Activated T-cell treated with anti-CD3 and anti-CD28 coated beads, Interleukin-2, amount 50 U/mL, for 4 hours (primary cell): ENCODE data around the gene ZFR2. TPM values are rescaled to one million over a fixed set of nuclear protein-coding genes. Genes with fewer than 3 reads are reported as not detected.

ENCODE experiments used
- ATAC-seq, 2 donors: fragments of 200-7000 bp; cut with Tn5 transposase; one replicate each; pipeline ENCODE4 v1.10.0; 2021
- DNase-seq: peaks from one replicate; pipeline ENCODE4 v3.0.0-alpha.2; 2020
- H3K27me3 Mint-ChIP-seq: one replicate; pipeline ENCODE4 v1.8.0; 2021; ENCODE audit warnings: low read depth, mixed read lengths
- H3K36me3 Mint-ChIP-seq: one replicate; pipeline ENCODE4 v1.8.0; 2022; ENCODE audit warnings: mixed read lengths; ENCODE audit not compliant: insufficient read depth
- H3K4me1 Mint-ChIP-seq: one replicate; pipeline ENCODE4 v1.8.0; 2021; ENCODE audit warnings: low read depth, mixed read lengths
- H3K4me3 Mint-ChIP-seq: one replicate; pipeline ENCODE4 v1.8.0; 2021; ENCODE audit warnings: mild to moderate bottlenecking, moderate library complexity, mixed read lengths
- H3K9me3 Mint-ChIP-seq: one replicate; pipeline ENCODE4 v1.8.0; 2021; ENCODE audit warnings: mixed read lengths
- total RNA-seq, 3 donors: library from RNA; stranded (reverse); gene quantifications; one replicate each; pipeline ENCODE4 v1.2.1, GENCODE V29; 2021

Gene ZFR2
- total RNA-seq, 3 donors from 2014 or later = 0.53 to 1.1 (median 0.90) TPM

DNA sequence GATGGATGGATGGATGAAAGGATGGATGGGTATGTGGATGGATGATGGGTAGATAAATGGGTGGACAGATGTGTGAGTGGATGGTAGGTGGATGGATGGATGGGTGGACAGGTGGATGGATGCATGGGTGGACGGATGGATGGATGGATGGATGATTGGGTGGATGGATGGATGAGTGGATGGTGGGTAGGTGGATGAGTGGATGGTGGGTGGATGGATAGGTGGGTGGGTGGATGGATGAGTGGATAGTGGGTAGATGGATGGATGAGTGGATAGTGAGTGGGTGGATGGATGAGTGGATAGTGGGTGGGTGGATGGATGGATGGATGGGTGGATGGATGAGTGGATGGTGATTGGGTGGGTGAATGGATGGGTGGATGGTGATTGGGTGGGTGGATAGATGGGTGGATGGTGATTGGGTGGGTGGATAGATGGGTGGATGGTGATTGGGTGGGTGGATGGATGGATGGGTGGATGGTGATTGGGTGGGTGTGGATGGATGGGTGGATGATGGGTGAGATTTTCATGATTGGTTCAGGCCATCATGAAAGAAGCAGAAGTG lies 92.3 kb downstream of the ZFR2 start:
- Mint-ChIP-seq H3K4me3 (no peak overlapping the region), H3K27me3 (no peaks in the 10 kb centered on the region), H3K4me1 (no peaks in the 10 kb centered on the region), H3K9me3 (peaks cover 3% of the 10 kb centered on the region), H3K36me3 (no peaks in the 10 kb centered on the region)
- DNase-seq (no peak), ATAC-seq (no peak)

DNA sequence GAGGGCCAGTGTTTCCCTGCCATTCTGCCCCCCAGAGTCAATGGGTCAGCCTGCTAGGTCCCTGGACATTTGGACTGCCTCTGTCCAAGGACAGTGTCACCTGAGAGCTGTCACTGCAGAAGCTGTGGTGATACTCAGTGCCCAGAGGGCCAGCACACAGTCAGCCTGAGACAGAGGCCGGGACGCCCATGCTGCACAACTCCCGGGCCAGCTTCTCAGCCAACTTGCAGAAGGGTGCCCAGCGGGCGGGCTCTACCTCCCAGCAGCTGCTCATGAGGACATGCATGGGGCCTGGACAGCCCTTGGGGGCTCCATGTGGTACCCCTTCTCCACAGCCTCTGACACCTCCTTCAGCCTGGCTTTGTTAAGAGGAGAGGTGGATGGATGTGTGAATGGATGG lies 93.0 kb downstream of the ZFR2 start:
- Mint-ChIP-seq H3K4me3 (no peak overlapping the region), H3K4me1 (no peaks in the 10 kb centered on the region), H3K36me3 (no peaks in the 10 kb centered on the region), H3K9me3 (no peaks in the 10 kb centered on the region), H3K27me3 (no peaks in the 10 kb centered on the region)
- DNase-seq = no peak
- no peak for ATAC-seq

DNA sequence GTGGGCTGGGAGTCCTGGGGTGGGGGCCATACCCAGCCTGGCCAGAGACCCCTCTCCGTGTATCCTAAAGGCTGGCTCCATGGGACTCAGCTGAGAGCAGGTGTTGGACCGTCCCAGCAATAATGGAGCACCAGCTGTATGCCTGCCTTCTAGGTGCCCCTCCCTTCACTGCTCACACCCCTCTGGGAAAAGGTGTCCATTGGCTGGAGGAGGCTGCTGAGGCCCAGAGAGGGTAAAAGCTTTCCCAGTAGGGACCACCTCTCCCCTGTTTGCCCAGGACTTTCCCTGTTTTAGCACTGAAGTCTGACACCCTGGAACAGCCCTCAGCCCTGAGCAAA lies 93.5 kb downstream of the ZFR2 start:
- Mint-ChIP-seq H3K4me1 (no peaks in the 10 kb centered on the region), H3K36me3 (no peaks in the 10 kb centered on the region), H3K9me3 (no peaks in the 10 kb centered on the region), H3K4me3 (no peak overlapping the region), H3K27me3 (no peaks in the 10 kb centered on the region)
- DNase-seq (no peak), ATAC-seq (no peak)

DNA sequence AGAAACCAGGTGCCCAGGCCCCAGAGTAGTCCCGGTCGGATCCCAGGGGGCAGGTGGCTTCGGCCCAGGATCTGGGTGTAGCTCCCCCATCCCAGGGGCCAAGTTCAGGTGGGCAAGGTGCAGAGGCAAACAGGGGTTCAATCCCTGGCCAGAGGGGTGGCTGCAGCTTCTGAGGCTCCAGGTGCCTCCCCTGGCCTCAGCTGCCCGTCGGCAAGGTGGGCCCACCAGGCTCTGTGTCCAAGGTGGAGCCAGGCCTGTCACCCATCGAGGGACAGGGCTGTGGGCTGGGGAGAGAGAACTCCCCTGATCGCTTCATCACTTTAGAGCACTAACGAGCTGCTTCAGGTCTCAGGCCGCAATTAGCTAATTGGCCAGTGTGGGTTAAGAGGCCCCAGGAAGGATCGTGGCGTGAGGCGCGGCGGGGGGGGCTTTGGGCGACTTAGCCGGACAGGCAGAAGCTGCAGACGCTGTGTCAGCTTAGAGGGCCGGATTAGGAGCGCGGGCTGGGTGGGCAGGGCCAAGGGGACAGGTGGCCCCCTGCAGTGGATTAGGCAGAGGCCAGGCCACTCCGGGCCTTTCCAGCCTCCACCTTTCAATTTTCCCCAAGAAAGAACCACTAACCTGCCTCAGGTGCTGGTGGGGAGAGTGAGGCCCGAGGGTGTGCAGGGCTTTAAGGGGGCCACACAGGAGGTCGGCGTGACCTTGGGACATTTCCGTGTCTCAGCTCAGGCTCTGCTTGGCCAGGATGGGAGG lies 94.0 kb downstream of the ZFR2 start:
- H3K4me3 Mint-ChIP-seq = no peak overlapping the region
- H3K9me3 Mint-ChIP-seq = no peaks in the 10 kb centered on the region
- ATAC-seq = no peak
- no peak for DNase-seq
- H3K36me3 Mint-ChIP-seq = no peaks in the 10 kb centered on the region
- no peaks in the 10 kb centered on the region for H3K27me3 Mint-ChIP-seq
- no peaks in the 10 kb centered on the region for H3K4me1 Mint-ChIP-seq

DNA sequence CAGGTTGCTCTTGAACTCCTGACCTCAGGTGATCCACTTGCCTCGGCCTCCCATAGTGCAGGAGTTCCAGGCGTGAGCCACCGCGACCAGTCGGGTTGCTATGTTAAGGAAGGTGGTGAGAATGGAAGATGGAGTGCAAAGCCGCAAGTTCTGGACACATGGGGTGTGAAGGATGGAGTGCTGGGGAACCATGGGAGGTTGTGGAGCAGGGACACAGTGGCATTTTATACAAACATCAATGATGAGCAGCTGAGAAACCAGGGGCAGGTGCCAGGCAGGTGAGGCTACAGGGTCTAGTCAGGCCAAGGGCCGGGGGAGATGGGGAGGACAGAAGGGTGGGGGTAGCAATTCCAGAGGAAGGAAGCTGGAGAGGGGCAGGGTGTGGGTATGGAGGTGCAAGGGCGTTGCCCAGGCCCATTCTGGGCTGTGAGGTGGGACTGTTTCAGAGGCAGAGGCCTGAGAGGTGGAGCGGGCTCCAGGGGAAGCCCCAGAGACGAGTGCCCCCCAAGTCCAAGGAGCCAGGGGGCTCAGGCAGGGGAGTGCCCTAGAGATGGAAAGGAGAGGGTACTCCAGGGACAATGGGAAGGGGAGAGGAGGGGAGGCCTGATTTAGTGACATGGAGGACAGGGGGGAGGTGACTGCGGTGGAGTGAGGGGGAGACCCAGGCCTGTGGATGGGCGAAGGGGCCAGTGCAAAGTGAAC lies 94.9 kb downstream of the ZFR2 start:
- ATAC-seq (no peak), DNase-seq (no peak)
- Mint-ChIP-seq H3K9me3 (no peaks in the 10 kb centered on the region), H3K27me3 (no peaks in the 10 kb centered on the region), H3K36me3 (peaks cover 1% of the 10 kb centered on the region), H3K4me3 (no peak overlapping the region), H3K4me1 (no peaks in the 10 kb centered on the region)

DNA sequence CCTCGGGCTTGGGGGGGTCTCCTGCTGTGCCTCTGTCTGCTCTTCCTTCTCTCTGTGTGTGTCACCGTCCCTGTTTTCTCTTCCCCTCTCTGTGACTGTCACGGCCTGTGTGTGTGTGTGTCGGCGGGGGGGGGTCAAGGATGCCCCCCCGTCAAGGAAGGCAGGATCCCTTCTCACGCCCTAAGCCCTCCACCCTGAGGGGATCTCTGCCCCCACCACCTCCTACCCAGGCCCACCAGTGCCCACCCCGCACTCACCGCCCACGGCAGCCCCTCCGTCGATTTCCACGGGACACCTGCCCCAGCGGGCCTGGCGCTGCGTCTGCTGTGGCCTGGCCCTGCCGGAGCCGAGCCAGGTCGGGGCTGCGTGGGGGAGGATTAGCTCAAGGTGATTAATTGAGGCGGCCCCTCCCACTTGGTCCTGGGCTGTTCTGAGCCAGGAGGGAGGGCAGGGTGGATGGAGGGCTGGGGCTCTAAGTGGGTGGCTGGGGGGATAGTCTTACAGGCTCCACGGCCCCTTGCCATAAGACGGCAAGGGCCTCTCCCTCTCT lies 96.9 kb downstream of the ZFR2 start, which contains the start of gene RAX2:
Gene RAX2 (minus strand): TSS at position 323 of the 550 bp plus-strand sequence. CDS start 486 bp downstream, outside the sequence.
- no peak for DNase-seq
- H3K36me3 Mint-ChIP-seq = peaks cover 3% of the 10 kb centered on the region
- H3K27me3 Mint-ChIP-seq = no peaks in the 10 kb centered on the region
- no peaks in the 10 kb centered on the region for H3K4me1 Mint-ChIP-seq
- no peak within 1 kb of the TSS for H3K4me3 Mint-ChIP-seq
- no peak for ATAC-seq
- H3K9me3 Mint-ChIP-seq = no peaks in the 10 kb centered on the region

DNA sequence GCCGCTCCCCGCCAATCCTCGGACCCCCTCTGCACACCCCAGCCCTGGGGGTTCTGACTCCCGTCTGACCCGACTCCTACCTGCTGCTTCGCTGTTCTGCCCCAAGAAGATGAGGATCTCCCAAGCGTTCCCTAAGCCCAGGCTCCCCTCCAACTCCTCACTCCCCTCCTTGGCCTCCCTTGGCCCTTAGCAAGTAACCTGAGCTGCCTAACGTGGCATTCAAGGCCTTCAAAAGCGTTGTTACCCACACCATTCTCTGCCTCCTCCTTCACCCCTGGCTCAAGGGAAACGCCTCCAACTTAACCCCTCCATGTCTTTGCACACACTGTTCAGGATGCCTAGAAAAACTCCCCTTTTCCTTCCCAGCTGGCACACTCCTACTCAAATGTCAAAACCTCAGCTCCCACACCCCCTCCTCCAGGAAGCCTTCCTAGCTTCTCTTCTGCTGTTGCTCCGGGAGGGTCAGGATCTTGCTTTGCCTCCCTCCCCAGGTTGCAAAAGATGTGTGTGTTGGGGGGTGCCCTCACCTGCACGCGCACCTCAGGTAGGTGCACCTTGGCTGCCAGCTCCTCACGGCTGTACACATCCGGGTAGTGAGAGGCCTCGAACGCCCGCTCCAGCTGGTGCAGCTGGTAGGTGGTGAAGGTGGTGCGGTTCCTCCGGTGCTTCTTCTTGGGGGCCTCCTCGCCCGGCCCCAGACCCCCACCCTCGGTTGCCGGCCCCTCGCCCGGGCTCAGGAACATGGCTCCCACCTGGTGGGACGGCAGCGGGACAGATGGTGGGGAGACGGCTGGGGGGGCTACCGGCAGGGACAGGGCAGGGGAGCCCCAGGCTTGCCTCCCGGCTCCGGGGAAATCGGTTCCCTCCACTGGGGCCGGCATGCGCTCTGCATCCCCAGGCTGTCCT lies 97.6 kb downstream of the ZFR2 start:
- Mint-ChIP-seq H3K4me1 (peaks cover 6% of the 10 kb centered on the region), H3K36me3 (peaks cover 9% of the 10 kb centered on the region), H3K9me3 (no peaks in the 10 kb centered on the region), H3K4me3 (no peak overlapping the region), H3K27me3 (no peaks in the 10 kb centered on the region)
- DNase-seq (no peak), ATAC-seq (no peak)

DNA sequence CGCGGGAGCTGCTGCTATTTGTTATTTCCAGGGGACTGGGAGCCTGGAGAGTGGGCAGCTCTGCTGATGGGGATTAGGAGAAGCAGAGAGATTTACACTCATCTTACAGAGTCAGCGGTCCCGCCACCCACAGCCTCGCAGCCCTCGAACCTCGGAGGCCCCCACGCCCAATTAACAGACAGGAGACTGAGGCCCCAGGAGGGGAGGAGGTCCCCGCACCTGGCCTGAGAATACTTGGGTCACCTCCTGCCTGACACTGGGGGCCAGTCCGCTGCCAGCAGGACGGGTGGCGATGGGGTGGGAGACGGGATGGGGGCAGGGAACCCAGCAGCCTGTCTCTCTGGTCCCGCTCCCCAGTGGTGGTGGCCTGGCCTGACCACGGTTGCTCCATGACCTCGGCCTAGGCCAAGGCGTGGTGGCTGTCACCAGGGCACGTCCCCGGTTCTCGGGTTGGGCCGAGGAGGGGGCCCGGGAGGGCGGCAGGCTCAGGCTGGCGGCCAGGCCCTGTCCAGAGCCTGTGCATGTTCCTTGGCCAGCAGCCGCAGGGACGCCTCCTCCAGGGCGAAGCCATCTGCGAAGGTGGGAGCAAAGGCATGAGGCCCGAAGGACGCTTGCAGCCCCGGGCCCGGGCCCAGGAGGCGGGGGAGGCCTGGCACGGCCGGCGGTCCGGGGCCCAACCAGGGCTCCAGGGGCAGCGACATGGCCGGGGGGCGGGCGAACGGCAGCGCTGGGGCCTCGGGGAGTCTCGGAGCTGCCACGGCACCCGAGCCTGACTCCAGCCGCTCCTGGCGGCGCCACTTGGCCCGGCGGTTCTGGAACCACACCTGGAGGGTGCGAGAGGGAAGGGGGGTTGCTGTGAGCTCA lies 98.5 kb downstream of the ZFR2 start:
- H3K4me3 Mint-ChIP-seq = no peak overlapping the region
- no peaks in the 10 kb centered on the region for H3K9me3 Mint-ChIP-seq
- DNase-seq = no peak
- peaks cover 8% of the 10 kb centered on the region for H3K4me1 Mint-ChIP-seq
- no peaks in the 10 kb centered on the region for H3K27me3 Mint-ChIP-seq
- peaks cover 9% of the 10 kb centered on the region for H3K36me3 Mint-ChIP-seq
- ATAC-seq = no peak

DNA sequence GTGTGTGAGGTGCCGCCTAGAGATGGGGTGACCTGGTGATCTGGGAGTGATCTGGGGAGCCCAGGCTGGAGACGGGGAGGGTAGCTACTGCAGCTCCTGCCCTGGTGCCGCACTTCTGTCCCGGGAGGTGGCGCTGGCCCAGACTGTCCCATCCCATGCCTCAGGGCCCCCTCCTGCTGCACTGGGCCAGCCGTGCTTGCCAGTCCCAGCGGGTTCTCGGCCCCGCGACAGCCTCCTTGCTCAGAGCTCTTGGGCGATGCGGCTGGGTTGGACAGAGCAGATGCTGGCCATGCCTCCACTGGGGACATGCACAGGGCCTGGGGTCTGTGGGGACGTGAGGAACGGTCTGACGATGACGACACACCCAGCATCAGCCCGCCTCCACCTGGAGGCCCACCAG lies 99.3 kb downstream of the ZFR2 start:
- Mint-ChIP-seq H3K9me3 (no peaks in the 10 kb centered on the region), H3K4me1 (peaks cover 8% of the 10 kb centered on the region), H3K36me3 (peaks cover 9% of the 10 kb centered on the region), H3K4me3 (no peak overlapping the region), H3K27me3 (no peaks in the 10 kb centered on the region)
- DNase-seq = no peak
- no peak for ATAC-seq

DNA sequence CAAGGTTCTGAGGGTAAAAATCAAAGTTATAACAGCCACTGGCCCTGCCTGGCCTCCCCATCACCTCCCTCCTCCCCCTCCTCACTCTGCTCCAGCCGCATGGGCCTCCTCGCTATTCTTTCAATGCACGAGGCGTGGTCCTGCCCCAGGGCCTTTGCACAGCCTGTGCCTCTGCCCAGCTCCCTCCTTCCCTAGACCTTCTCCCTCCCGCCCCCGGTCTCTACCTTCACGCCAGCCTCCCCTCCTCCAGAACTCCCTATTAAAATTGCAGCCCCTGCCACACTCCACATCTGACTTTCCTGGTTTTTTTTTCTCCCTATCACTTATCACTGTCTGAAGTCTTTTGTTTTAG lies 100.1 kb downstream of the ZFR2 start:
- ATAC-seq (no peak), DNase-seq (no peak)
- Mint-ChIP-seq H3K36me3 (peaks cover 9% of the 10 kb centered on the region), H3K27me3 (no peaks in the 10 kb centered on the region), H3K4me3 (no peak overlapping the region), H3K4me1 (peaks cover 8% of the 10 kb centered on the region), H3K9me3 (no peaks in the 10 kb centered on the region)

DNA sequence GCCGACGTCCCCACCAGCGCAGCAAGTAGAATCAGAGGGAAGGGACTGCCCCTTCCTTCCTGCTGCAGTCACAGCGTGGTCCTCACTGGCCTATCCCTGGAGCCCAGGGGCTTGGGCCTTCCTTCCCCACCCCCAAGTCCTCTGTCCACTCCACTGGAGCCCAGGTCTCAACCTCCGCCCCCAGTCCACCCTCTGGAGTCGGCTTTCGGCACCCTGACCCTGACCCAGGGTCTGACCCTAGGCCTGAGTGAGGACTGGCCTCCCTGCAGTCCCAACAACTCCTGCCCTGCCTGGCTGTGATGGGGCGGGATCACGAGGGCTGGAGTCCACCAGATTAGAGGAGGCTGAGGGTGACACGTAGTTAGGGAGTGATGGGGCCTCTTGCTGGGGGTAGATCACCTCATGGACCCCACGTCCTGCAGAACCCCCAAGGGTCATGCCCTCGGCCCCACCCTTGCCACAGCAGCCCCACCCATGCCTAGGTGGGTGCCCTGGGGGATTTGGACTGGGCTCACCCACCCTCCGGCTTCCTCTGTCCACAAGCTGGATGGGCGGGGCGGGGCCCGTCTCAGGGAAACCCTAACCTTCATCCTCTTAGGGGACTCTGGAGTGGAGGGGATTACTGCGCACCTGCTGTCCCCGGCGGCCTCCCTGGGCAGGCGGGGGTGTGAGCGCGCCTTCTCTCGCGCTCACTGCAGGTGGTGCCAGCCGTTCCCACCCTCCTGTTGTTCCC lies 100.7 kb downstream of the ZFR2 start:
- no peak for DNase-seq
- no peaks in the 10 kb centered on the region for H3K9me3 Mint-ChIP-seq
- H3K36me3 Mint-ChIP-seq = peaks cover 9% of the 10 kb centered on the region
- no peak overlapping the region for H3K4me3 Mint-ChIP-seq
- peaks cover 9% of the 10 kb centered on the region for H3K4me1 Mint-ChIP-seq
- ATAC-seq = no peak
- no peaks in the 10 kb centered on the region for H3K27me3 Mint-ChIP-seq

DNA sequence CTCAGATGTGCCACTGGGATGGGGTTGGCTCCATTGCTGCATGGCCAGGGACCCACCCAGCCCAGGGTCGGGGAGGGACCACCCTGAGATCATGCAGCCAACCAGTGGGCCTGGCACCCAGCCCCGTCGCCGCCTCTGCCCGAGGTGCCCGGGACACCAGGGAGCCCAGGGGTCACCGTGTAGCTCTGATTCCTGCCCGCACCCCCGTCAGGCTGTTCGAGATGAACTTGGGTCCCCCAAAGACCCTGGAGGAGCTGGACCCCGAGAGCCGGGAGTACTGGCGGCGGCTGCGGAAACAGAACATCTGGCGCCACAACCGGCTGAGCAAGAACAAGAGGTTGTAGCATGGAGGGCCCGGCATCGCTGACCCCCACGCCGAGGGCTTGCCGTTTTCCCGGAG lies 101.8 kb downstream of the ZFR2 start:
- H3K27me3 Mint-ChIP-seq = no peaks in the 10 kb centered on the region
- H3K4me3 Mint-ChIP-seq = no peak overlapping the region
- ATAC-seq (no peak), DNase-seq (no peak)
- H3K9me3 Mint-ChIP-seq = no peaks in the 10 kb centered on the region
- peaks cover 15% of the 10 kb centered on the region for H3K4me1 Mint-ChIP-seq
- peaks cover 12% of the 10 kb centered on the region for H3K36me3 Mint-ChIP-seq

DNA sequence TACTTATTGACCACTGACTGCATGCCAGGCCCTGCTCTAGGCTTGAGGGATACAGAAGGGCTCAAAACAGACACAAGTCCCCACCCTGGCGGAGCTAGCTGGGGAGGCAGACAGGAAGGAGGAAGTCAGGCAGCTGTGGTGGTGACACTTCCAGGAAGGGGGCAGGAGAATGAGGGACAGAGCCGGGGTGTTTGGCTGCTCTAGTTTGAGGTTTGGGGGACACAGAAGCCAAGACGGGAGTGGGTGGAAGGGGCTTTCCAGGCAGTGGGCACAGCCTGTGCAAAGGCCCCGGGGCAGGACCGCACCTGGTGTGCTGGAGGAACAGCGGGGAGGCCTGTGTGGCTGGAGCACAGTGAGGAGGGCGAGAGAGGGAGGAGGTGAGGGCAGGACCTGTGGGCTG lies 102.3 kb downstream of the ZFR2 start:
- ATAC-seq (no peak), DNase-seq (no peak)
- H3K9me3 Mint-ChIP-seq = no peaks in the 10 kb centered on the region
- peaks cover 20% of the 10 kb centered on the region for H3K4me1 Mint-ChIP-seq
- peak overlapping the region; percentile 16 for H3K4me3 Mint-ChIP-seq
- H3K27me3 Mint-ChIP-seq = no peaks in the 10 kb centered on the region
- H3K36me3 Mint-ChIP-seq = peaks cover 12% of the 10 kb centered on the region
